B cell (primary cell): ENCODE data around the gene P2RY14. TPM values are rescaled to one million over a fixed set of nuclear protein-coding genes. Genes with fewer than 3 reads are reported as not detected.

ENCODE experiments used
- ATAC-seq: fragments of 200-7000 bp; cut with Tn5 transposase; one replicate; pipeline ENCODE4 v1.10.0; 2021; ENCODE audit warnings: low read depth, mild to moderate bottlenecking, moderate number of reproducible peaks, moderate library complexity
- CTCF ChIA-PET: fragments of 350-600 bp; sonication (Branson Sonifier 250); formaldehyde crosslinking; loops from one replicate; lab custom pipeline; 2021; ENCODE audit warnings: antibody characterized with exemption, inconsistent platforms; lab: Charles Lee
- POLR2A ChIA-PET: fragments of 350-600 bp; sonication (Branson Sonifier 250); formaldehyde crosslinking; loops from one replicate; lab custom pipeline; 2021; ENCODE audit warnings: antibody characterized with exemption; lab: Charles Lee
- DNase-seq: peaks from one replicate; pipeline ENCODE4 v3.0.0; 2013
- H2AFZ ChIP-seq: 2 replicates; pipeline ENCODE4 v1.6.1; 2012; ENCODE audit warnings: mild to moderate bottlenecking, low read depth, low read length; ENCODE audit not compliant: insufficient read depth, poor library complexity, severe bottlenecking
- H3K27ac ChIP-seq, 2 donors: 1 replicate in 1 of 2; 2 replicates in 1 of 2; pipeline ENCODE4 v1.5.1; 2012 to 2013; ENCODE audit warnings: low read length in 2 of 2, mild to moderate bottlenecking in 2 of 2, moderate library complexity in 1 of 2
- H3K27me3 ChIP-seq, 4 experiments: fragments of 200-600 bp in 1 of 4; sonication (generic) in 1 of 4; replicated peaks in 1 of 4; 1 replicate in 2 of 4; 2 replicates in 2 of 4; pipeline versions ENCODE4 v1.6.1 to v1.7.0; 2013 to 2016; ENCODE audit warnings: low read length in 3 of 4, mild to moderate bottlenecking in 2 of 4, mixed read lengths in 1 of 4, moderate library complexity in 1 of 4; ENCODE audit not compliant: insufficient read depth in 4 of 4, control insufficient read depth in 3 of 4; ENCODE audit errors: control extremely low read depth in 1 of 4
- H3K36me3 ChIP-seq, 2 experiments: replicated peaks in 1 of 2; 1 replicate in 1 of 2; 2 replicates in 1 of 2; pipeline versions ENCODE4 v1.6.1 to v1.7.1; 2013; ENCODE audit warnings: low read length in 1 of 2; ENCODE audit not compliant: insufficient read depth in 2 of 2, control insufficient read depth in 1 of 2; ENCODE audit errors: control extremely low read depth in 1 of 2, extremely low read depth in 1 of 2
- H3K4me1 ChIP-seq, 2 donors: fragments of 200-600 bp in 1 of 2; sonication (generic) in 1 of 2; 1 replicate in 1 of 2; 2 replicates in 1 of 2; pipeline versions ENCODE4 v1.5.1 to v1.6.1; 2013 to 2017; ENCODE audit warnings: low read length in 2 of 2; ENCODE audit not compliant: control insufficient read depth in 2 of 2, insufficient read depth in 2 of 2
- H3K4me2 ChIP-seq: replicated peaks from 2 replicates; pipeline ENCODE3; 2012; ENCODE audit warnings: mild to moderate bottlenecking, low read depth, low read length; ENCODE audit not compliant: poor library complexity, severe bottlenecking
- H3K4me3 ChIP-seq, 5 experiments: fragments of 200-600 bp in 1 of 5; sonication (generic) in 1 of 5; 1 replicate in 3 of 5; 2 replicates in 2 of 5; pipeline versions ENCODE4 v1.5.1 to v1.7.0; 2011 to 2016; ENCODE audit warnings: low read length in 4 of 5, mild to moderate bottlenecking in 4 of 5, low read depth in 2 of 5, control low read depth in 1 of 5, moderate library complexity in 1 of 5; ENCODE audit not compliant: insufficient read depth in 1 of 5; ENCODE audit errors: control extremely low read depth in 1 of 5, extremely low read depth in 1 of 5
- H3K79me2 ChIP-seq: fragments of 200-600 bp; sonication (generic); one replicate; pipeline ENCODE4 v1.6.0; 2016; ENCODE audit warnings: low read length; ENCODE audit not compliant: control insufficient read depth, insufficient read depth
- H3K9ac ChIP-seq: fragments of 200-600 bp; sonication (generic); 2 replicates; pipeline ENCODE4 v1.6.1; 2017; ENCODE audit warnings: mild to moderate bottlenecking, low read length, moderate library complexity
- H3K9me3 ChIP-seq, 3 donors: one replicate each; pipeline versions ENCODE4 v1.6.1 to v1.7.1; 2013; ENCODE audit warnings: low read length in 2 of 3; ENCODE audit not compliant: control insufficient read depth in 2 of 3, insufficient read depth in 1 of 3; ENCODE audit errors: control extremely low read depth in 1 of 3
- H4K20me1 ChIP-seq: 2 replicates; pipeline ENCODE4 v1.6.0; 2012; ENCODE audit warnings: mild to moderate bottlenecking, low read length; ENCODE audit not compliant: insufficient read depth, control insufficient read depth, poor library complexity, severe bottlenecking
- H3K27ac Mint-ChIP-seq: one replicate; pipeline ENCODE4 v1.8.0; 2021; ENCODE audit warnings: mixed read lengths
- H3K27me3 Mint-ChIP-seq: one replicate; pipeline ENCODE4 v1.8.0; 2021; ENCODE audit warnings: mixed read lengths
- H3K4me1 Mint-ChIP-seq: one replicate; pipeline ENCODE4 v1.8.0; 2021; ENCODE audit warnings: mixed read lengths
- H3K4me3 Mint-ChIP-seq: one replicate; pipeline ENCODE4 v1.8.0; 2021; ENCODE audit warnings: mixed read lengths
- H3K9me3 Mint-ChIP-seq: one replicate; pipeline ENCODE4 v1.8.0; 2022; ENCODE audit warnings: mixed read lengths; ENCODE audit not compliant: insufficient read depth
- CTCF ChIP-seq: fragments of 200-600 bp; IDR thresholded peaks from one replicate; pipeline ENCODE4 v1.8.0; 2022; ENCODE audit warnings: antibody characterized with exemption, mild to moderate bottlenecking
- EZH2 ChIP-seq: IDR thresholded peaks from 2 replicates; pipeline ENCODE4 v1.6.1; 2012; ENCODE audit warnings: borderline replicate concordance, low read depth, mild to moderate bottlenecking, moderate library complexity, low read length; ENCODE audit not compliant: insufficient read depth, poor library complexity, severe bottlenecking
- WGBS: methylation state at CpG from one replicate; pipeline ENCODE4 v1.1.5; 2013; ENCODE audit warnings: missing lambda C conversion rate; ENCODE audit not compliant: insufficient coverage; 5-methylcytosine and 5-hydroxymethylcytosine counted together
- intact Hi-C: fragments of 100-400 bp; cut with micrococcal nuclease; formaldehyde crosslinking; loops from one replicate; pipeline ENCODE4 v1.10.0; 2022
- polyA plus RNA-seq: library from polyadenylated mRNA; depleted of rRNA; stranded (reverse); fragments of >200 nt; gene quantifications from 2 replicates; pipeline ENCODE4 v1.2.3, GENCODE V29; 2012
- total RNA-seq, 2 donors: library from RNA; stranded (reverse); fragments of 120-200 nt in 1 of 2; gene quantifications; 1 replicate in 1 of 2; 2 replicates in 1 of 2; pipeline versions ENCODE4 v1.2.3 to v1.2.4, GENCODE V29; 2013 to 2022

P2RY14 gene
- total and polyA plus RNA-seq, 2 donors (not counting 1 experiment from before 2014, with no cell fraction given): 7.0 to 11.3 TPM

GRCh38 chr3:151297429-151297828 is 19.1 kb upstream of the P2RY14 start:
- POLR2A ChIA-PET: no interaction called here

GRCh38 chr3:151296226-151296625 is 17.9 kb upstream of the P2RY14 start:
- no peak overlapping the region for H2AFZ ChIP-seq
- no peak for TF ChIP-seq CTCF
- no peak for TF ChIP-seq EZH2
- DNase-seq (no peak), ATAC-seq (no peak)
- no peaks in the 10 kb centered on the region for H3K9me3 ChIP-seq
- H3K27ac ChIP-seq: no peak overlapping the region
- no peaks in the 10 kb centered on the region for H3K79me2 ChIP-seq
- intact Hi-C loops: no loop called here
- no peaks in the 10 kb centered on the region for H3K27me3 ChIP-seq
- WGBS: no CpG with 5 or more reads among the region's 3 CpGs
- H3K9ac ChIP-seq: no peak overlapping the region
- Mint-ChIP-seq H3K9me3 (no peaks in the 10 kb centered on the region), H3K27me3 (peaks cover 4% of the 10 kb centered on the region), H3K4me3 (no peak overlapping the region), H3K4me1 (no peaks in the 10 kb centered on the region), H3K27ac (no peak overlapping the region)
- no peak overlapping the region for H3K4me2 ChIP-seq
- H3K4me3 ChIP-seq: no peak overlapping the region
- H4K20me1 ChIP-seq: no peaks in the 10 kb centered on the region
- CTCF ChIA-PET: no interaction called here
- H3K4me1 ChIP-seq: no peaks in the 10 kb centered on the region
- H3K36me3 ChIP-seq: no peaks in the 10 kb centered on the region
- POLR2A ChIA-PET: no interaction called here

More at GRCh38 chr3:151297429-151297828, 19.1 kb upstream of the P2RY14 start:
- Mint-ChIP-seq H3K4me3 (no peak overlapping the region), H3K9me3 (no peaks in the 10 kb centered on the region), H3K4me1 (no peaks in the 10 kb centered on the region), H3K27me3 (peaks cover 6% of the 10 kb centered on the region), H3K27ac (no peak overlapping the region)
- no peak overlapping the region for H2AFZ ChIP-seq
- no peaks in the 10 kb centered on the region for H3K27me3 ChIP-seq
- no peak overlapping the region for H3K4me2 ChIP-seq
- no peak overlapping the region for H3K9ac ChIP-seq
- CTCF ChIA-PET: interaction anchor here (1.0 to 1.1 kb wide), 3 partner anchors 69 to 542 kb away, joined by 3 to 4 read pairs (median 4); no protein-coding TSS in a partner anchor
- H3K4me1 ChIP-seq: no peaks in the 10 kb centered on the region
- H4K20me1 ChIP-seq: no peaks in the 10 kb centered on the region
- no peak for ATAC-seq
- H3K36me3 ChIP-seq: no peaks in the 10 kb centered on the region
- no peak for TF ChIP-seq EZH2
- TF ChIP-seq CTCF: no peak
- no peak overlapping the region for H3K27ac ChIP-seq
- intact Hi-C loops: no loop called here
- H3K9me3 ChIP-seq: no peaks in the 10 kb centered on the region
- no peak for DNase-seq
- no CpG with 5 or more reads among the region's 2 CpGs for WGBS
- no peaks in the 10 kb centered on the region for H3K79me2 ChIP-seq
- no peak overlapping the region for H3K4me3 ChIP-seq
